BLaER1 (cell line): Measurements from ENCODE around the gene ASAP2.

Experiments used
- H3K27ac ChIP-seq: shearing (Covaris generic); formaldehyde crosslinking; 2 replicates; pipeline ENCODE4 v1.8.1; 2022
- H3K27me3 ChIP-seq: shearing (Covaris generic); formaldehyde crosslinking; 2 replicates; pipeline ENCODE4 v1.8.1; 2022
- H3K36me3 ChIP-seq: shearing (Covaris generic); formaldehyde crosslinking; 2 replicates; pipeline ENCODE4 v1.8.1; 2022
- H3K4me1 ChIP-seq: shearing (Covaris generic); formaldehyde crosslinking; 2 replicates; pipeline ENCODE4 v1.8.1; 2022
- H3K4me2 ChIP-seq: shearing (Covaris generic); formaldehyde crosslinking; 2 replicates; pipeline ENCODE4 v1.8.1; 2022
- H3K4me3 ChIP-seq: shearing (Covaris generic); formaldehyde crosslinking; 2 replicates; pipeline ENCODE4 v1.8.1; 2022
- H3K9ac ChIP-seq: shearing (Covaris generic); formaldehyde crosslinking; 2 replicates; pipeline ENCODE4 v1.8.1; 2022
- H3K9me3 ChIP-seq: shearing (Covaris generic); formaldehyde crosslinking; 2 replicates; pipeline ENCODE4 v1.8.1; 2022
- H4K20me1 ChIP-seq: shearing (Covaris generic); formaldehyde crosslinking; 2 replicates; pipeline ENCODE4 v1.8.1; 2022
- Cebpa-rat ChIP-seq: shearing (Covaris generic); IDR thresholded peaks from 2 replicates; pipeline ENCODE4 v1.8.1; 2022

The ASAP2 gene

GRCh38 chr2:9200633-9201015 is 6.0 kb upstream of the ASAP2 start:
- Histone ChIP-seq H3K27ac (no peak overlapping the region), H3K4me3 (no peak overlapping the region), H3K9me3 (0 out of 2 replicates have a peak, but pooled peaks cover 7% of the 10 kb centered on the region), H3K4me2 (no peak overlapping the region), H4K20me1 (no peaks in the 10 kb centered on the region), H3K4me1 (peaks cover 10% of the 10 kb centered on the region), H3K36me3 (no peaks in the 10 kb centered on the region), H3K9ac (no peak overlapping the region), H3K27me3 (no peaks in the 10 kb centered on the region)
- TF ChIP-seq Cebpa-rat, result no peak

GRCh38 chr2:9201185-9201891 is 5.3 kb upstream of the ASAP2 start:
- peaks cover 15% of the 10 kb centered on the region for H3K4me1 ChIP-seq
- 0 out of 2 replicates have a peak, but pooled peaks cover 7% of the 10 kb centered on the region for H3K9me3 ChIP-seq
- H4K20me1 ChIP-seq, result no peaks in the 10 kb centered on the region
- no peak overlapping the region for H3K27ac ChIP-seq
- no peak for TF ChIP-seq Cebpa-rat
- no peak overlapping the region for H3K4me3 ChIP-seq
- H3K9ac ChIP-seq, result no peak overlapping the region
- H3K4me2 ChIP-seq, result no peak overlapping the region
- no peaks in the 10 kb centered on the region for H3K36me3 ChIP-seq
- H3K27me3 ChIP-seq, result no peaks in the 10 kb centered on the region

GRCh38 chr2:9203006-9203405 is 3.6 kb upstream of the ASAP2 start:
- Histone ChIP-seq H3K36me3 (no peaks in the 10 kb centered on the region), H3K9ac (no peak overlapping the region), H3K27ac (no peak overlapping the region), H3K9me3 (no peaks in the 10 kb centered on the region), H3K4me1 (peaks cover 15% of the 10 kb centered on the region), H4K20me1 (peaks cover 8% of the 10 kb centered on the region), H3K4me2 (no peak overlapping the region), H3K27me3 (no peaks in the 10 kb centered on the region), H3K4me3 (no peak overlapping the region)
- TF ChIP-seq Cebpa-rat, result no peak

GRCh38 chr2:9203876-9204275 is 2.7 kb upstream of the ASAP2 start:
- no peak for TF ChIP-seq Cebpa-rat
- H3K4me2 ChIP-seq, result no peak overlapping the region
- H3K27ac ChIP-seq, result no peak overlapping the region
- H4K20me1 ChIP-seq, result peaks cover 15% of the 10 kb centered on the region
- H3K36me3 ChIP-seq, result no peaks in the 10 kb centered on the region
- no peak overlapping the region for H3K4me3 ChIP-seq
- no peak overlapping the region for H3K9ac ChIP-seq
- no peaks in the 10 kb centered on the region for H3K27me3 ChIP-seq
- H3K4me1 ChIP-seq, result peaks cover 21% of the 10 kb centered on the region
- no peaks in the 10 kb centered on the region for H3K9me3 ChIP-seq

- Histone ChIP-seq H4K20me1 (peaks cover 26% of the 10 kb centered on the region), H3K9ac (no peak overlapping the region), H3K27me3 (no peaks in the 10 kb centered on the region), H3K27ac (no peak overlapping the region), H3K4me3 (no peak overlapping the region), H3K36me3 (no peaks in the 10 kb centered on the region), H3K9me3 (no peaks in the 10 kb centered on the region), H3K4me2 (peak overlapping the region; percentile 92), H3K4me1 (peaks cover 32% of the 10 kb centered on the region)
- TF ChIP-seq Cebpa-rat, result no peak
These were observed 1.7 kb upstream of the ASAP2 start for GRCh38 chr2:9204939-9205338.

- Histone ChIP-seq H3K36me3 (no peaks in the 10 kb centered on the region), H3K4me3 (peak overlapping the region; percentile 93), H3K27me3 (no peaks in the 10 kb centered on the region), H3K4me2 (peak overlapping the region; percentile 92), H3K27ac (peak overlapping the region; percentile 92), H3K4me1 (peaks cover 37% of the 10 kb centered on the region), H3K9ac (peak overlapping the region; percentile 91), H4K20me1 (peaks cover 31% of the 10 kb centered on the region), H3K9me3 (no peaks in the 10 kb centered on the region)
- TF ChIP-seq Cebpa-rat, result no peak
These were observed 1.1 kb upstream of the ASAP2 start for GRCh38 chr2:9205486-9205885.

- H3K4me1 ChIP-seq, result peaks cover 49% of the 10 kb centered on the region
- TF ChIP-seq Cebpa-rat, result no peak
- peak overlapping the region; percentile 92 for H3K27ac ChIP-seq
- H3K27me3 ChIP-seq, result no peaks in the 10 kb centered on the region
- H3K36me3 ChIP-seq, result peaks cover 7% of the 10 kb centered on the region
- H3K4me2 ChIP-seq, result peak overlapping the region; percentile 96
- no peaks in the 10 kb centered on the region for H3K9me3 ChIP-seq
- peaks cover 45% of the 10 kb centered on the region for H4K20me1 ChIP-seq
- peak overlapping the region; percentile 93 for H3K4me3 ChIP-seq
- peak overlapping the region; percentile 91 for H3K9ac ChIP-seq
These were observed 504 bp downstream of the ASAP2 start for GRCh38 chr2:9206991-9207640.

- peak overlapping the region; percentile 96 for H3K4me2 ChIP-seq
- H3K9me3 ChIP-seq, result no peaks in the 10 kb centered on the region
- peaks cover 14% of the 10 kb centered on the region for H3K36me3 ChIP-seq
- peak overlapping the region; percentile 93 for H3K4me3 ChIP-seq
- peaks cover 54% of the 10 kb centered on the region for H3K4me1 ChIP-seq
- H3K9ac ChIP-seq, result peak overlapping the region; percentile 91
- TF ChIP-seq Cebpa-rat, result no peak
- no peaks in the 10 kb centered on the region for H3K27me3 ChIP-seq
- H4K20me1 ChIP-seq, result peaks cover 52% of the 10 kb centered on the region
- peak overlapping the region; percentile 92 for H3K27ac ChIP-seq
These were observed 1.2 kb downstream of the ASAP2 start for GRCh38 chr2:9207641-9208311.

GRCh38 chr2:9208875-9209274 is 2.3 kb downstream of the ASAP2 start:
- peaks cover 54% of the 10 kb centered on the region for H3K4me1 ChIP-seq
- H3K27ac ChIP-seq, result no peak overlapping the region
- H3K4me3 ChIP-seq, result peak overlapping the region; percentile 93; the same call in 1 of the 2 replicates
- H3K9ac ChIP-seq, result peak overlapping the region; percentile 30; the same call in 1 of the 2 replicates
- peaks cover 63% of the 10 kb centered on the region for H4K20me1 ChIP-seq
- no peaks in the 10 kb centered on the region for H3K9me3 ChIP-seq
- H3K27me3 ChIP-seq, result no peaks in the 10 kb centered on the region
- no peak for TF ChIP-seq Cebpa-rat
- peaks cover 25% of the 10 kb centered on the region for H3K36me3 ChIP-seq
- H3K4me2 ChIP-seq, result peak overlapping the region; percentile 96

- Histone ChIP-seq H3K27ac (no peak overlapping the region), H3K36me3 (peaks cover 30% of the 10 kb centered on the region), H3K4me3 (no peak overlapping the region), H4K20me1 (peaks cover 74% of the 10 kb centered on the region), H3K27me3 (no peaks in the 10 kb centered on the region), H3K4me2 (peak overlapping the region; percentile 96), H3K9me3 (no peaks in the 10 kb centered on the region), H3K4me1 (peaks cover 49% of the 10 kb centered on the region), H3K9ac (peak overlapping the region; percentile 16; the same call in 1 of the 2 replicates)
- TF ChIP-seq Cebpa-rat, result no peak
These were observed 3.4 kb downstream of the ASAP2 start for GRCh38 chr2:9210030-9210429.
